Measurements from ENCODE around the gene CDK1.

CDK1 gene

GRCh38 chr10:60732198-60732806 is 46.0 kb upstream of the CDK1 start:
- peak overlapping the region; percentile 53; the same call in 1 of the 2 replicates for H3K9ac ChIP-seq (ENCODE audit: low read length)
- peaks cover 57% of the 10 kb centered on the region for H3K27me3 ChIP-seq (replicated peaks; ENCODE audit: insufficient read depth, low read length)
- no peaks in the 10 kb centered on the region for H3K9me2 ChIP-seq (replicated peaks; ENCODE audit: insufficient read depth, low read length)
- peak overlapping the region; percentile 88 for H2AFZ ChIP-seq (ENCODE audit: low read length)
- peak overlapping the region; percentile 98 for H3K4me2 ChIP-seq (ENCODE audit: low read depth, low read length)
- H3K27ac ChIP-seq (ENCODE audit: low read length), result no peak overlapping the region
- DNase-seq, result peak; percentile 37
- no peaks in the 10 kb centered on the region for H4K20me1 ChIP-seq (ENCODE audit: insufficient read depth, low read length)
- peaks cover 13% of the 10 kb centered on the region for H3K4me1 ChIP-seq (ENCODE audit: low read length)
- H3K9me3 ChIP-seq (replicated peaks; ENCODE audit: insufficient read depth, low read length), result no peaks in the 10 kb centered on the region
- peaks cover 12% of the 10 kb centered on the region; the same call in 1 of the 2 replicates for H3F3A ChIP-seq (ENCODE audit: insufficient read depth, low read length)
- TF ChIP-seq EZH2phosphoT487 (IDR thresholded peaks at IDR 0.05; ENCODE audit: low read length) (no peak), CTCF (IDR thresholded peaks at IDR 0.05; ENCODE audit: low read length) (no peak), EZH2 (optimal IDR thresholded peaks at IDR 0.05; ENCODE audit: low read depth, low read length) (no peak)
- H3K79me2 ChIP-seq (ENCODE audit: low read length), result no peaks in the 10 kb centered on the region
- H3K4me3 ChIP-seq (ENCODE audit: low read length), result peak overlapping the region; percentile 69
- no peaks in the 10 kb centered on the region for H3K36me3 ChIP-seq (replicated peaks; ENCODE audit: insufficient read depth, low read length)

GRCh38 chr10:60732807-60733516 is 45.3 kb upstream of the CDK1 start:
- H3F3A ChIP-seq (ENCODE audit: insufficient read depth, low read length), result peaks cover 12% of the 10 kb centered on the region; the same call in 1 of the 2 replicates
- H3K27me3 ChIP-seq (replicated peaks; ENCODE audit: insufficient read depth, low read length), result peaks cover 54% of the 10 kb centered on the region
- peak overlapping the region; percentile 69 for H3K4me3 ChIP-seq (ENCODE audit: low read length)
- peak overlapping the region; percentile 98 for H3K4me2 ChIP-seq (ENCODE audit: low read depth, low read length)
- no peak for DNase-seq
- TF ChIP-seq EZH2 (optimal IDR thresholded peaks at IDR 0.05; ENCODE audit: low read depth, low read length), result no peak
- TF ChIP-seq CTCF (IDR thresholded peaks at IDR 0.05; ENCODE audit: low read length), result peak; percentile 51
- no peaks in the 10 kb centered on the region for H3K79me2 ChIP-seq (ENCODE audit: low read length)
- H3K36me3 ChIP-seq (replicated peaks; ENCODE audit: insufficient read depth, low read length), result no peaks in the 10 kb centered on the region
- H3K9me2 ChIP-seq (replicated peaks; ENCODE audit: insufficient read depth, low read length), result no peaks in the 10 kb centered on the region
- H4K20me1 ChIP-seq (ENCODE audit: insufficient read depth, low read length), result no peaks in the 10 kb centered on the region
- no peak overlapping the region for H3K27ac ChIP-seq (ENCODE audit: low read length)
- no peaks in the 10 kb centered on the region for H3K9me3 ChIP-seq (replicated peaks; ENCODE audit: insufficient read depth, low read length)
- peak overlapping the region; percentile 88 for H2AFZ ChIP-seq (ENCODE audit: low read length)
- H3K9ac ChIP-seq (ENCODE audit: low read length), result peak overlapping the region; percentile 53
- H3K4me1 ChIP-seq (ENCODE audit: low read length), result peaks cover 13% of the 10 kb centered on the region

- H3K9me2 ChIP-seq (replicated peaks; ENCODE audit: insufficient read depth, low read length), result no peaks in the 10 kb centered on the region
- H4K20me1 ChIP-seq (ENCODE audit: insufficient read depth, low read length), result no peaks in the 10 kb centered on the region
- no peaks in the 10 kb centered on the region for H3K9me3 ChIP-seq (replicated peaks; ENCODE audit: insufficient read depth, low read length)
- peaks cover 51% of the 10 kb centered on the region for H3K27me3 ChIP-seq (replicated peaks; ENCODE audit: insufficient read depth, low read length)
- no peak overlapping the region for H3K9ac ChIP-seq (ENCODE audit: low read length)
- no peaks in the 10 kb centered on the region for H3K79me2 ChIP-seq (ENCODE audit: low read length)
- peak overlapping the region; percentile 69 for H3K4me3 ChIP-seq (ENCODE audit: low read length)
- DNase-seq, result peak; percentile 62
- peaks cover 13% of the 10 kb centered on the region for H3K4me1 ChIP-seq (ENCODE audit: low read length)
- no peak overlapping the region for H3K27ac ChIP-seq (ENCODE audit: low read length)
- peaks cover 12% of the 10 kb centered on the region; the same call in 1 of the 2 replicates for H3F3A ChIP-seq (ENCODE audit: insufficient read depth, low read length)
- H3K4me2 ChIP-seq (ENCODE audit: low read depth, low read length), result peak overlapping the region; percentile 98
- TF ChIP-seq EZH2phosphoT487 (IDR thresholded peaks at IDR 0.05; ENCODE audit: low read length) (no peak), CTCF (IDR thresholded peaks at IDR 0.05; ENCODE audit: low read length) (no peak), EZH2 (optimal IDR thresholded peaks at IDR 0.05; ENCODE audit: low read depth, low read length) (no peak)
- no peaks in the 10 kb centered on the region for H3K36me3 ChIP-seq (replicated peaks; ENCODE audit: insufficient read depth, low read length)
- no peak overlapping the region for H2AFZ ChIP-seq (ENCODE audit: low read length)
These were observed 44.8 kb upstream of the CDK1 start for GRCh38 chr10:60733517-60733822.
